Epidermal melanocyte (primary cell): ENCODE measurements around the gene PJVK.
"Not testable (repeated sequence)": the region's sequence is repeated elsewhere in the genome, so short reads cannot be mapped to it uniquely, and the experiment has no call there.

Experiments
- DNase-seq: peaks from one replicate; pipeline ENCODE4 v3.0.0; 2011; ENCODE audit warnings: low spot score; ENCODE audit not compliant: insufficient read length

The PJVK gene

DNA sequence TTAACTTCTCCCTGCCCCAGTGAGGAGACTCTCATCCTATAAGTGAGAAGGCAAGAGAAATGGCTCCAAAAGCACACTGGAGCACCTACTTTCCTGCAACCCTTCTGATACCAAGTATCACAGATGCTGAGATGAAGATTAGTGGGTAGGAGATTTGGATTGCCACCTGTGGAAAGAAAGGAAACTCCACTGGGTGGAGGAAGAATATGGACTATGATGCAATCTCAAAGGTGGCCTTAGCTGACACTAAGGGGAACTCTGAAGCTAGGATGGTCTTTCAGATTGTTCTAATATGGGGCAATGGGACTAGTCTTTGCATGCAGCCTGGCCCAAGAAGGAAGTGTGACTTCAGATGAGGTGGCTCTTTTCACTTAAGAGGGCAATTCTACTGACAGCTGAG, 21.8 kb upstream of the PJVK start:
- no peak for DNase-seq

- no peak for DNase-seq
Observed at GRCh38 chr2:178436662-178437061, 14.5 kb upstream of the PJVK start.

DNA sequence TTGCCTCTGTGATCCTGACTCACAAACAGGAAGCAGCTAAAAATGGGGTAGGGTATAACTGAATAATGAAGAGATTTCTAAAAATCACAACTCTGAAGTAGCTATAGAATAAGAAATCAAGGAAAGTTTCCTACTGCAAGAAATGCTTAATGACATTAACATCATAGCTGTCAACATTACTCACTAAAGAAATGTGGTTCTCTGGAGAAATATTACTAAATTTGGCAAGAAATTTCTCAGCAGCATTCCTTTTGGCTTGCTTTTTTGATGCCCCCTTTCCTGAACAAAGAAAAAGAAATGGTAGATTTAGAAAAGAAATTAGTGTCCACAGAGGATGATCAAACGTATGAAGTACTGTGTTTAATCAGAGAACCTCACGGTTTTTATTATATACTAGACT, 9.8 kb upstream of the PJVK start:
- no peak for DNase-seq

DNA sequence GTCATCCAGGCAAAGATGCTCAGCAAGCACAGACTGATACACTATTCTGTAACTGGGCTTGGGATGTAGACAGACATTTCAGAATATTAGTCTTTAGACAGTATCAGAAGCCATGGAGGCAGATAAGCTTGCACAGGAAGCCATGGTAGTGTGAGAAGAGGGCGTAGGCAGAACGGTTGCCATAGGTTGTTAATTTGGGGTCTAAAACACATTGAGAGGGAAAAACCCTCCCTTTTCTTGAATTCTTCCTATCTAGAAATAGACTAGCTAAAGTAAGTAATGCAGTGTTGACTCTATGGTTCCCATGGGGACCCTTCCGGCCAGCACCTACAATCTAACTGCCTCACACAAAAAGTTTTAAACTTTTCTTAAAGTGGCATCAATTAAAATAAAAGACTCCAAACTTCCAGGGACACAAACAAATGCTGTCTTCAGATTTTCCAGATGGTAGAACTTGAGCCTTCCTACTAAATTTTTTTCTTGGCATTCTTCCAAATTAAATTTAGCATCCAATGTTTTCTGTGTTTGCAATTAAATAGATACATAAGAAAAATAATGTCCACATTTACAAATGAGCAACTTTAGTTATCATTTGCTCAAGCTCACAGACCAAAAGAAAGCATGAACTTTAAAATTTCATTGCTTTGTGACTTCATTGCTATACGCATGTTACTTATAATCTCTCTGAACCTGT, 2.1 kb upstream of the PJVK start:
- no peak for DNase-seq

DNA sequence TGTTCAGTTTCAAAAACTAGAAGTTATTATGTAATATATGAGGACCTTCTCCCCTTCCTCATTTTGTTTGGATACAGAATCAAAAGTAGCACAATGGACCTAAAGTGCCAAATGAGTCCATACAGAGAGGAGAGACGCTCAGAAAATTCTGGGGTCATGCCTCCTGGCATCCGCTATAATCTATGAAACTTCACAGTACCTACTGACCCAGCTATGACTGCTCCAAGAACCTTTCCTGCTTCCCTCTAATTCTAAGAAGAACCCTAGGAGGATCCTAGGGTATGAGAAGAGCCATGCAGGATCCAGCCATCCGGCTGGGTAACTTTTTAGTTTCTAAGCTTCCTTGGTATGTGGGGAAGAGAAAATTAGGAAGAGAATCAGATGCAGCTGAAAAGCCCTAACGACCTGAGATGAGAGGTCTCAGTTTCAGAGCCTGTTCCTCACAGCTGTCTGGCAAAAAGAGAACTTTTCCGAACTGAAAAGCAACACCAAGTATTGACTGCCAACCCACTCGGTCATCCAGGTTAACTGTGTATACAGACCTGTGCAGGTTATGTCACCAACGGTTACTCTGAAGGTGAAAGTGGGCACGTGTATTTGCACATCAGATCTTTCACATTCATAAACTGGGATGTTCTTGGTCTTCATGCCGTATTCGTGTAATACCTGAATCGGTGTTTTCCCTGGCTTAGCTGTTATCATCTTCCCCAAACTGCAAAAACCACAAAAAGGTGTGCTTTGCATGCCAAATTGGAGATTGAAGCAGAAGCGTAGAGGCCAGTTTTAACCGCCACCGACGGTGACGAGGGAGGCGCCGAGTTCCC, 1.3 kb upstream of the PJVK start:
- DNase-seq: no peak

- DNase-seq: no peak
Observed at GRCh38 chr2:178450524-178450773, 729 bp upstream of the PJVK start.

GRCh38 chr2:178452334-178452733, 1.2 kb downstream of the PJVK start:
- no peak for DNase-seq

GRCh38 chr2:178452870-178453269, 1.7 kb downstream of the PJVK start:
- DNase-seq: no peak

- DNase-seq: peak; percentile 54
Observed at GRCh38 chr2:178455947-178456346, 4.8 kb downstream of the PJVK start.

DNA sequence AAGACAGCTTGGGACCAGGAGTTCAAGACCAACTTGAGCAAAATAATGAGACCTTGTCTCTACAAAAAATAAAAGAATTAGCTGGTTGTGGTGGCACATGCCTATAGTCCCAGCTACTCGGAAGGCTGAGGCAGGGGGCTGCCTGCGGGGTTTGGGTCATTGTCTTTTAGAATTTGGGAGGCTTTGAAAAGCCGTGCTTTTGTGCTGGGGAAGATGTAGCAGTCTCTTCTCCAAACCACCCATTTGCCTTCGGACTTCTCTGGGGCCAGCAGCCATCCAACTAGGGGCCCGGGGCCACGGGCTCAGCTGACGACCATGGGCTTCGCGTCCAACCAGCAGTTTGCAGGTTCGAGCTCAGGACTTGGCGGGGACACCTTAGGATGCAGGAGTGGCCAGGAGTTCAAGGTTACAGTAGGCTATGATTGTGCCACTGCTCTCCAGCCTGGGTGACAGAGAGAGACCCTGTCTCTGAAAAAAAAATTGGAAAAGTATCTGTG, 6.3 kb downstream of the PJVK start:
- no peak for DNase-seq

DNA sequence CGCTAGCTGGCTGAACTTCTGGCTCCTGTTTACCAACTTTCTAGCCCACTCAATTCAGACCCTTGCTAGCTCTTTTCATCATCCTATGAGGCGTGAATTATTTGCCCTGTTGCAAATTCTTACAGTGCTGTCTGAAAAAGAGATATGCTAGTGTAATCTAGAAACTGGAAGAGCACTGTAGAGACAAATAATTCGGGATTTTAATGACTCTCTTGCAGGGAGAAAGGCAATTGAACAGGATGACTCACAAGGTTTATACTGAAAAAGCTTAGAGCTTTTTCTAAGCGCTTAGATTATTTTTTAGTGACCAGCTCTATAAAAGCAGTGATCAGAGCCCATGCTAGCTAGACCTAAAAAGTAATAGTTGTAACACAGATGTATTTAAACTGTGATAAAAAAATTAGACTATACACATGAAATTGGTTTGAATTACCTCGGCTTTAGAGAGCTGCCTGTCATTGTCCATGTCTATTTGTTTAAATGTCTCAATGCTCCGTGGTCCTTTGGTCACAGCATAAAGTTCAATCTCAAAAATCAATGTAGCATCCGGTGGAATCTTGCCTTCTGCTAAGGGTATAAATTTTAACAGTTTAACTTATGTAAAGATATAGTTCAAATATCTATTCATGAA, 18.2 kb downstream of the PJVK start:
- no peak for DNase-seq

DNA sequence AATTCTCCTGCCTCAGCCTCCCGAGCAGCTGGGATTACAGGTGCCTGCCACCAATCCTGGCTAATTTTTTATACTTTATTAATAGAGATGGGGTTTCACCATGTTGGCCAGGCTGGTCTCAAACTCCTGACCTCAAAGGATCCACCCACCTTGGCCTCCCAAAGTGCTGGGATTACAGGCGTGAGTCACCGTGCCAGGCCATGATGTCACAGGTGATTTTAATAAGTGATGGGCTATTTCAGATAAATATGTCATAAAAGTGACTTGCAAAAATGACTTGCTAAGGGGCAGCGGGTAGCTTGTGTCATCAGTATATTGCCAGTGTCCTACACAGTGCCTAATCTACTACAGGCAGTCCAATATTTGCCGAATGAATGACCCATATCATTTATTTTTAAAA, 20.1 kb downstream of the PJVK start:
- DNase-seq: not testable (repeated sequence)

DNA sequence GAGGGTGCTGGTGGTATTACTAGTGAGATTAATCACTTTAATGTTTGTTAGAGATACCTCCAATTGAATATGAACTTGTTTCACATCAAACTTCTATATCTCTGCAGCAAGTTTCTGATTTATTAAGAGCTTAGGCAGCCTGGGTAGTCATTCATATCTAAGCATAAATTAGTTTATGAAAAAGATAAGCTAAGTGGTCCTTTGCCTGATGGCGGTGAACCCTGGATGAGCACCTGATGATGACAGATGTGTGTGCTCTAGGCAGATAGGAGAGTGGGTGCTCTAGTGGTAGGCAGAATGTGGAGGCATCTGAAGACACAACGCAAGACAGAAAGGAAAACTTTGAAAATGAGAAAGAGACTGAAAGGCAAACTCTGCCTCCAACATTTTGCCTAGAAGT, 22.2 kb downstream of the PJVK start:
- no peak for DNase-seq

DNA sequence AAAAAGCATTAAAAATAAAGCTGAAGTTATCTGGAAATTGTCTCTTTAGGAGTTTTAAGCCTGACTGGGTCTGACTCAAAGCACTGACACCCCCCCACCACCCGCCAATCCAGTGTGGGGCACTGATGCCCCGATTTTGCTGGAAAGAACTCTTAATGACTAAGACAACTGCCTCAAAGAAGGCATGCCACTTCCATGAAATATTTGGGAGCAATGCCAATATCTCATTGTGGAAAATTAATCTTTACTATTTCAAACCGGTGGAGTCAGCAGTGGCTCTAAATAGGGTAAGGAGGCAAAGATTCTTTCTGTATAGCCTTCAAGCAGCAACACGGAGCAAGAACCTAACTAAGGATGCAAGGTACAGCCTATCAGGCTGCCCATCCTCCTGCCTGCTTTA, 22.8 kb downstream of the PJVK start:
- DNase-seq: no peak

DNA sequence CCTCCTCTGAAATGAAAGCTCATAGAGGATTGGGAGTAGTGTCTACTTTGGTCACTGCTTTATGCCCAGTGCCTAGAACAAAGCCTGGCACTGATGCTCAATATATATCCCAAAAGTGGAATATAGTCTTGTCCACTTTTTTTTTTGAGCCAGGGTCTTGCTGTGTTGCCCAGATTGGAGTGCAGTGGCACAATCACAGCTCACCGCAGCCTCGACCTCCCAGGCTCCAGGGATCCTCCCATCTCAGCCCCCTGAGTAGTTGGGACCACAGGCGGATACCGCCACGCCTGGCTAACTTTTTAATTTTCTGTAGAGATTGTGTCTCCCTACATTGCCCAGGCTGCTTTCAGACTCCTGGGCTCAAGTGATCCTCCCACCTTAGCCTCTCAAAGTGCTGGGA, 23.4 kb downstream of the PJVK start:
- DNase-seq: no peak

DNA sequence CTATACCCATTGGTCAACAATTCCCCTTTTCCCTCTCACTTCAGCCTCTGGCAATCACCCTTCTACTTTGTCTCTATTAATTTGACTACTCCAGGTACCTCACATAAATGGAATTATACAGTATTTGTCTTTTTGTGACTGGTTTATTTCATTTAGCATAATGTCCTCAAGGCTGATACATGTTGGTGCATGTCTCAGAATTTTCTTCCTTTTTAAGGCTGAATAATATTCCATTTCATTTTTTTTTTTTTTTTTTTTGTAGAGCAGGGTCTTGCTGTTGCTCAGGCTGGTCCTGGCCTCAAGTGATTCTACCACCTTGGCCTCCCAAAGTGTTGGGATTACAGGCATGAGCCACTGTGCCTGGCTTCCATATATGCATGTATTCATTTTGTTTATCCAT, 25.3 kb downstream of the PJVK start:
- no peak for DNase-seq

- DNase-seq: no peak
Observed at GRCh38 chr2:178477443-178478129, 26.4 kb downstream of the PJVK start.

DNA sequence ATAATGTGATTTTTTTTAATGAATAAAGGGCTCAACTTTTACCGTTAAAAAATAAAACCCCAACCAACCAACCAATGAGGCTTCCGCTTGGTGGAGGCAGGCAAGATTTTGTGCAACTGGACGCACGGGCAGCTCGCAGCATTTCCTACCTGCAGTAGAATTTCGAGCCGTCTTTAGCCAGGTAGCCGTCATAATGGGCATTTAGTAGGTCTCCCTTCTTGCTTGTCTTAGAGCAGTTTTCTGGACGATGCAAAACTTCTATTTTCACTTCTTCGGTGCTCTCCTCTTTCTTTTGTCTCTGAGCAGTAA, 26.9 kb downstream of the PJVK start:
- no peak for DNase-seq

GRCh38 chr2:178478439-178479274, 27.5 kb downstream of the PJVK start, which contains the start of gene FKBP7:
FKBP7 (minus strand) TSS chr2:178478600; CDS start chr2:178478499, 101 bp downstream.
- DNase-seq: peak; percentile 60

GRCh38 chr2:178479275-178479616, 28.1 kb downstream of the PJVK start:
- peak; percentile 15 for DNase-seq

GRCh38 chr2:178479758-178480226, 28.6 kb downstream of the PJVK start:
- DNase-seq: no peak
